GF-D8 (cell line): ENCODE measurements around the gene GPX3.
A peak's percentile ranks its signal among the peaks of the same experiment; 100 is the strongest.

ENCODE experiments used
- DNase-seq: peaks from one replicate; lab custom pipeline; 2025; lab: John Stamatoyannopoulos, UW

The GPX3 gene

DNA sequence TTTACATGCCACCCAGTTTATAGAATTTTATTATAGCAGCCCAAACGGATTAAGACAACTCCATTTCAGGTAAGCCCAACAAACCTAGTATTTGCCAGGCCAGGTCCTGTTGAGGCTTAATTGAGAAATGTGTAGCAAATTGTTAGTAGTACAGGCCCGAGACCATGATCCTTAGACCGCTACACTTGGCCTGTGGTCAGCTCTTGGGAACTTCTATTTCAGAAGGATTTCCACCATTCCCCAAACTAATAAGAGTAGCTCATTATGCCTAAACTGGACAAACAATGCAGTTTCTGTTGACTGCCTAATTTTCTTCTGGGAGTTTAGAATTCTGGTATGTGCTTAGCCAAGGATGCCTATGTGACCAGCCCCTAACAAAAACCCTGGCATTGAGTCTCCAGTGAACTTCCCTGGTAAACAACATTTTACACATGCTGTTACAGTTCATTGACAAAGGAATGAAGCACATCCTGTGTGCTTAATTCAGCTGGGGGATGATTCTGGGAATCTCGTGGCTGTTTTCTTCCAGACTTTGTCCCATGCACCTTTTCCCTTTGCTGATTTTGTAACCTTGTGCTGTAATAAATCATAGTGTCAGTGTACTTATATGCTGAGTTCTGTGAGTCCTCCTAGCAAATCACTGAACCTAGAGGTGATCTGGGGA, 5.6 kb upstream of the GPX3 start:
- DNase-seq = no peak

DNA sequence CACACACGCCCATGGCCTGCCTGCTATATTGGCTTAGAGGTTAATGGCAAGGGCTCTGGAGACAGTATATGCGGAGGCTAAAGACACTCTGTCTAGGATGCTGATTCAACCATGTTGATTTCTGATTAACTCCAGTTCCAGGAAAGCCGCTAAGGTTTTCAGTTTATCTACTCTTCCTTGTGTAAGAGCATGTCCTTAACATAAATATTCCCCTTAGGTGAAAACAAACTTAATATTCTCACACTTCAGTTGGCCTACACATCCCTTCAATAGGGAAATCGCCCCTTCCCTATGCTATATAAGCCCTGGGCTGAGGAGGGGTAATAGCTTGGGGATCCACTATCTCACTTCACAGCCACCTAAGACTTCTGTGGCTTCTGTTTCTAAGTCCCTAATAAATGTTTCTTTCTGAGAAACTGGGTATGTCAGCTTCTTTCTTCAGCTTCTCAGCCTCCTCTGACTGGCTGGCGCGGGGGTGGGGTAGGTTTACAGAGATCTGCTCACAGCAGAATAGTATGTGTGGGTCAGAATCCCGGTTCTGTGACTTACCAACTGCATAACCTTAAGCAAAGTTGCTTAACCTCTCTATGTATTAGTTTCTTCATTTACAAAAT, 4.3 kb upstream of the GPX3 start:
- DNase-seq = no peak

DNA sequence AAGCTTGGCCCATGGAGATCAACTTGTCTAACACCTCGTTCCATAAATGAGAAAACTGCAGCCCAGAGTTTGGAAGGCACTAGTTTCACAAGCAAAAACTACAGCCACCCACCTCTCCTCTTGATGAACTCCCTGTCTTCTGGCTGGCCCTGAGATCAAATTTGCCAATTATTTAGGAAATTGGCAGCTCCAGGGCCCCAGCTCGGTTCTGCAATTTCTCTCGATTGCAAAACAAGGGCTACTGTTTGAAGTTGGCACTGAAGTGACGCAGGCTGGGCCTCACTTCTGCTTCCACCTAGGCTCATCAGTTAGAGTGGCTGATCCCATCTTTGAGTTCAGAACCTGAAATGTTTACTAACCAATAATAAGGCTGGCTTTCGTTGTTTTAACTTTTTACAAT, 3.7 kb upstream of the GPX3 start:
- peak; percentile 21 for DNase-seq

DNA sequence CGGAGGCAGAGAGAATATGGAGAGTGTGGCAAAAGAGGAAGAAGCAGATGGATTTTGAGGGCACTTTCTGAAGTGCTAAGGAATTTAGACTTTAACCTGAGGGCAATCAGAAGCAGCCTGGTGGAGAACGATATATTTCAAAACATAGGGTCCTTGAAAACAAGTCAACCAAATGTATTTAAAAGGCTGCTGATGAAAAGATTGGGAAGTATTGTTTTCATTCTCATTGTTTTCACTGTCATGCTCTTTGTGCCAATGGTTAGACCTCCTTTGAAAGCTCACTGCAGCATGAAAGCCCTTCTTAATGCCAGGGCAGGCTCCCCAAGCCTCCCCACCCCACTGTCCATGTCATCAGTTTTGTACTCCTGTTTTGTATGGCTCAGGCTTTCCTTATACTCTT, 2.5 kb upstream of the GPX3 start:
- no peak for DNase-seq

DNA sequence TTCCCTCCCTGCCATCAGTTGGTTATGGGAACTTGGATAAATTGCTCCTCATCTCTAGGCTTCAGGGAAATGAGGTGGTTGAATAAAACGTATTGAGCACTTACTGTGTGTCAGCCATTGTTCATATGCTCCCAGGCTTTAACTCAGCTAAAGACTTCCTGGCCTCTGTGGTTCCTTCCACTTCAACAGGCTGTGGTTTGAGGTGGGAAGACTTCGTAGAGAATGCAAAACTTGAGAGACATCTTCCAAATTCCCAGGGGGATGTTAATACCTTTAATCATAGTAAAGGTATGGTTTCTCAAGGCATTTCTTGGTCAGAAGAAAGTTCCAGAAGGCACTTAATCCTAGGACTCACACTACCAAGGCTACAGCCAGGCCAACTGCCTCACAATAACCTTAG, 1.5 kb upstream of the GPX3 start:
- no peak for DNase-seq

DNA sequence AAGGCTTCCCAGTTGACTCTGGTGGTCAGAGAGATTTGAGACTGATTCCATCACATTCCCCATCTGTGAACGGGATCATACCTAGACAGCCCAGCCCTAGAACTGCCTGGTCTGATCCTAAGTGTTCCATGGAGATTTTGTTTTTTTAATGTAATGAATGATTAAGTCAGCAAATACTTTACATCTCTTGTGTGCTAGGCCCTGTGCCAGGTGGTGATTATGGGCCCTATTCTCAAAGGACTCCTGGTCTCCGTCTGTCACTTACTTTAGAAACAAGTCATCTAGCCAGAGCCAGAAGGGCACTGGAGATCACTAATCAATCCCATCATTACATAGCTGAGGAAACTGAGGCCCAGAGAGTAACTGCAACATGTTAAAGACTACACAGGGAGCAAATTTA, 1.1 kb upstream of the GPX3 start:
- DNase-seq = no peak

DNA sequence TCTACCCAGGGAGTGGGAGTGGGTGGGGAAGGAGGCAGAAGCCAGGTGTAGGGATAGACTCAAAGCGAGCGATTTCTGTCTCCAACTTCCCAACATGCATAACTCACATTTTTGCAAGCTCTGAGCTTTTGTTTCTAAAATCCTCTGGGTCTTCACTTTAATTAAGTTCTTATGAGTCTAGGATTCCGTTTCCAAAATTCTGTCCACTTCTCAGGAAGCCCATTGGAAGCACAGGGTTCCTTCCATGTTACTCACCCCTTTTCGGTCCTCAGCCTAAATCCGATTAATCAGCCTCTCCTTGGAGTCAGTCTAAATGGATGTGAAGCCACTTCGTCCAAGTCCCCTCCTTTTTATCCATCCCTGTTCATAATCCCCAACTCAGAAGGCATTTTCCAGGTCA, 1.4 kb downstream of the GPX3 start:
- DNase-seq = no peak

DNA sequence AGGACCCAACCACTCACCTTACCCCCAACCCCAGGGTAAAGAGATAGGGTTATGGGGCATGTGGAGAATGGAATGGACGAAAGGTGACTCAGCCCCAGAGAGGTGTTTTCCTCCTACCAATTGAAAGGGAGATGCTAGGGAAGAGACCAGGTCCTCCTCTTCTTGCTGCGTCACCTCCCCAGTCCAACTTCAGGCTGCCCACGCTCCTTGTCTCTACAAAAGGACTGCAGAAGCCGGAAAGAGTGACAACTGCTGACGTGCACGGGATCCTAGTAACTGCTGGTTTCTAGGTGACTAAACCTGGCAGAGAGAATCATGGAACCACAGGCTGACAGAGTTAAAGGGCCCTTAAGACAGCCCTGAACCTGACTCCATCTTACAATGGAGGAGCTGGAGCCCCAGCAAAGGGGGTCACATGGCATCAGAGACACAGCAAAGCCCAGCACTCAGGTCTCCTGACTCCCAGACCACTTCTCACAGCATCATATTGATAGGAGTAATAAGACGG, 2.2 kb downstream of the GPX3 start:
- no peak for DNase-seq

DNA sequence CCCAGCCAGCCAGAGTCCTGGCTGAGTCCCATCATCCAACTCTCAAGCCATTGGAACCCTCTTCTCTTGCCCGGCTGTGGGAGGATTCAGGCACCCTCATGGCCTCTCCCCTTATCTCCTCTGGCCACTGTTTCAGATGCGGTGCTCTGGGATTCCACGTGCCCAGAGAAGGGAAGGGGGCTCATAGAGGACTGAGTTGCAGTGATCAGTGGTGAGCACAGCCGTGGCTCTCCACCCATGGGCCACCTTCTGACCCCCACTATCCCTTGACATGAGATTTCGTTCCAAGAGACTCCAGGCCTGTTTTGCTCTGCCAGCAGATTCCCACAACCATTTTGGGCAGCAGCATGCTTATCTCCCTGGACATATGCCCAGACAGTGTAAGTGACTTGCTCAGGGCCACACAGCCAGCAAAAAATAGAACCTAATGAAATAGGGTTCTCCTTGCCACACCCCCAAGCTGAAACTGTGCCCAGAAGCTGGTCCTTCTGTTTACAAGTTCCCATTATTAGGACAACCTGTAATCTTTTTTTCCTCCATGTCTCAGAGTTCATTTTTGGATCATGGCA, 2.7 kb downstream of the GPX3 start:
- no peak for DNase-seq

DNA sequence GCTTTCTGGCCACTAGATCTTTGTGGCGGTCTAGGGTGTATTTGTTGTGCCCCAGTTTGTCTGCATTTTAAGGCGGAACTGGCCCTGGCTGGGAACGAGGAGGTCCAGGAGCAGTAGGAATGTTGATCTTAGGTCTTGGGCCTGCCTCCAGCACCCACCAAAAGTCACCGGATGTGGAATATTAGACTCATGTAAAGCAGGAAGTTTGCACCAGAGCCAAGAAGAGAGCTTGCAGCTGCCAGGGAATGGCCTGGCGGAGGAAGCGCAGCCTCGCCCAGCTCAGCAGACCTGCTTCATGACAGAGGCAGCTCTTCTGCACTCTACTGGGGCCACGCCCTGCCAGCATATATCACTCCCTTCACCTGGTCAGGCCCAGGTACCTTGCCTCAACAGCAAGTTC, 3.3 kb downstream of the GPX3 start:
- no peak for DNase-seq

DNA sequence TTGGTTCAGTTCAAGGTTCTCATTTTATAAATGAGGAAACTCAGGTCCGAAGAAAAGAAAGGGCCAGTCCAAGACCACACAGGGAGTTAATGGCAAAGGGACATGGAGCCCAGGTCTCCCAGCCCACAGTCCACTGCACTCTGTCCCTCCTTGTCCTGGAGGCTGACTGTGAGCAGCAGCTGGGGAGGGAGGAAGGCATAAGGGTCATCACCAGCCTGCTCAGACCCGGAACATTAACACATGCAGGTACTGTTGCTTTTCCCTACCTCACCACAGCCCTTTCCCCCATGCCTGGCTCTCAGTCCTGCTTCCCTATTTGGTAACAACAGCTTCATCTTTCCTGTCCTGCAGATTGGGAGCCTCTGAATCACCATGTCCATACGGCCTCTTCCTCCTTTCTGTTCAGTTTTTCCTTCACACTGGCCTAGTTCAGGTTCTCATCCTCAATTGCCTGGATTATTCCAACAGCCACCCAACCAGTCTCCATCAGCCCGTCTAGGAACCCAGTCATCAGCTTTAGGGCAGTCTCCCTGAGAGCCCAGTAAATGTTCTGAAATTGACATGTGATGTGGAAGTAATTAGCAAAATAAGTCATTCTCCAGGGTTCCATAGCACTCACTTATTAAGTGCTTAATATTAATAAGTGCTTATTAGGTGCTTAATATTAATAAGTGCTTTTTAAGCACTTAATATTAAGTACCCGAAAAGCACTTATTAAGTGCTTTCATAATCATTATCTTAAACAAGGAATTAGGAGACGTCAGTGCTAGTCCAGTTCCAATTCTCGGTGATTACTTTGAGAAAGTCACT, 4.3 kb downstream of the GPX3 start:
- no peak for DNase-seq

DNA sequence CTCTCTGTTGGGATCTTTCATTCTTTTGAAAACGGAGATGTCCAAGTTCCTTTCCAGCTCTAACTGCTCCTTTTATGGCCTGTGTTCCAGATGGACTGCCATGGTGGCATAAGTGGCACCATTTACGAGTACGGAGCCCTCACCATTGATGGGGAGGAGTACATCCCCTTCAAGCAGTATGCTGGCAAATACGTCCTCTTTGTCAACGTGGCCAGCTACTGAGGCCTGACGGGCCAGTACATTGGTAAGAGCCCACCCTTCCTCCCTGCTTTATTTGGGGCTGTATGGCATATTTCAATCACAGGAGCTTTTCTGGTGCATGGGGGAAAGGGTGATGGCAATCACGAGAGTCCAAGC, 4.8 kb downstream of the GPX3 start:
- DNase-seq = no peak

DNA sequence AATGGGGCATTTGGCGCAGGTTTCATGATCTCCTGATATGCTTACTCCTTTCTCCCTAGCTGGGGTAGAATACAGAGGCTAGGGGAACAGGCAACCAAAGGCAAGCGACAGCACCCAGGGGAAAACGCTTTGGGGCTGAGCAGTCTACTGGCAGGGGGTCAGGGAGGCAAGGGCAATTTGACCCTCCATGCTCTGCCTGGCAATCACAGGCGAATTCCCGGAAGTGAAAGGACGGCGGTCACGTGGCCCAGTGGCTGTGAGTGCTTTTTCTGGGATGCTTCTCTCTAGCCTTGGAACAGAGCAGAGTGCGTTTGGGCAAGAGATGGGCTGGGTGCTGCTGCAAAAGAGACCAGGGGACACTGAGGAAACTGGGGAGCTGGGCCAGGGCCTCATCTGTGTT, 5.7 kb downstream of the GPX3 start:
- no peak for DNase-seq

DNA sequence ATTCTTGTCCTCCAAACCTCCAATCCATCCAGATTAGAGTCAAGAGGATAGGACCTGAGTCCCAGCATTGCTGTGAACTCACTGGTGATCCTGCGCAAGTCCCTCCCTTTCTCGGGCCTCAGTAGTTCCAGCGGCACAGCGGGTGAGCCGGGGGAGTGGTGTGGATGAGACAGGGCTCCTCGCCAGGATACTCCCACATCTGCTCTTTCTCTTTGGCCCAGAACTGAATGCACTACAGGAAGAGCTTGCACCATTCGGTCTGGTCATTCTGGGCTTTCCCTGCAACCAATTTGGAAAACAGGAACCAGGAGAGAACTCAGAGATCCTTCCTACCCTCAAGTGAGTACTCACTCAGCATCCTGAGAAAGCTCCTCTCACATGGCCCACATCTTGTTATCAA, 6.3 kb downstream of the GPX3 start:
- DNase-seq = no peak

DNA sequence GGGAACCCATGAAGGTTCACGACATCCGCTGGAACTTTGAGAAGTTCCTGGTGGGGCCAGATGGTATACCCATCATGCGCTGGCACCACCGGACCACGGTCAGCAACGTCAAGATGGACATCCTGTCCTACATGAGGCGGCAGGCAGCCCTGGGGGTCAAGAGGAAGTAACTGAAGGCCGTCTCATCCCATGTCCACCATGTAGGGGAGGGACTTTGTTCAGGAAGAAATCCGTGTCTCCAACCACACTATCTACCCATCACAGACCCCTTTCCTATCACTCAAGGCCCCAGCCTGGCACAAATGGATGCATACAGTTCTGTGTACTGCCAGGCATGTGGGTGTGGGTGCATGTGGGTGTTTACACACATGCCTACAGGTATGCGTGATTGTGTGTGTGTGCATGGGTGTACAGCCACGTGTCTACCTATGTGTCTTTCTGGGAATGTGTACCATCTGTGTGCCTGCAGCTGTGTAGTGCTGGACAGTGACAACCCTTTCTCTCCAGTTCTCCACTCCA, 7.6 kb downstream of the GPX3 start:
- DNase-seq = no peak

DNA sequence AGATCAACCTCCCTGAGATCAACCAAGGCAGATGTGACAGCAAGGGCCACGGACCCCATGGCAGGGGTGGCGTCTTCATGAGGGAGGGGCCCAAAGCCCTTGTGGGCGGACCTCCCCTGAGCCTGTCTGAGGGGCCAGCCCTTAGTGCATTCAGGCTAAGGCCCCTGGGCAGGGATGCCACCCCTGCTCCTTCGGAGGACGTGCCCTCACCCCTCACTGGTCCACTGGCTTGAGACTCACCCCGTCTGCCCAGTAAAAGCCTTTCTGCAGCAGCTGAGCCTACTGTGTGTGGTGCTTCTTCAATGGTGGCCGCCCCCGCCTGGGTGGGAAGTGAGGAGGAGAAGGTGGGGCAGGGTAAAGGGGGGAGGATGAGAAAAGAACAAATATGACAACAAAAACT, 8.3 kb downstream of the GPX3 start:
- DNase-seq = no peak

DNA sequence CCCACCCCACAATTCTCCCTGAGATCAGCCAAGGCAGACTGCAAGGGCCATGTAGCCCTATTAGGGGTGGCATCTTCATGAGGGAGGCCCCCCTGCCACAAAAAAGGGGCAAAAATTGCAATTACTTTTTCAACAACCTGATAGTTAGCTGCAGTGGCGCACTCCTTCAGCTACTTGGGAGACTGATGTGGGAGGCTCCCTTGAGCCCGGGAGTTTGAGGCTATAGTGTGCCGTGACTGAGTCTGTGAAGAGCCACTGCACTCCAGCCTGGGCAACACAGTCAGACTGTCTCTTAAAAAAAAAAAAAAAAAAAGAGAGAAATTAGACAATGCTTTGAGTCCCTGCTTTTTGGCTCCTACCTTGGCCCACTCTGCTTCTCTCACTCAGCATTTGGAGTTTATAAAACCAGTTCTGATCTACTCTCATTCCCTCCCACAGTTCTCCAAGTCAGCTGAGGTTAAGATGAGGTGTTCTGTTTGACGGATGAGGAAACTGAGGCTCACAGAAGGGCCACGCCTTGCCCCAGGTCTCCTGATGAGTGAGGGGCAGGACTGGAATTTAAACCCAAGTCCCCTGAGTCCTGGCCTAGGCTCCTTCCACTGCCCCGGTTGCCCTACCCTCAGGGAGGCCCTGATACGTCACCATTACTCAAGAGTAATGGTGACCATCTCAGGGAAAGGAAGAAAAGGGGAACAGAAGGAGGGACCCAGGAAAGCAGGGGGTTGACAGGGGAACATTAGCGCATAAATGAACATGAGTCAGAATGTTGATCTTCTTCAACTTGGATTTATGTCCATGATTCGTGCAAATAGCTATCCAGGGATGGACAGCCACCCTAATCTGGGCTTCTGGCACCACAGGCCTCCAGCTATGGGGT, 9.0 kb downstream of the GPX3 start:
- no peak for DNase-seq

DNA sequence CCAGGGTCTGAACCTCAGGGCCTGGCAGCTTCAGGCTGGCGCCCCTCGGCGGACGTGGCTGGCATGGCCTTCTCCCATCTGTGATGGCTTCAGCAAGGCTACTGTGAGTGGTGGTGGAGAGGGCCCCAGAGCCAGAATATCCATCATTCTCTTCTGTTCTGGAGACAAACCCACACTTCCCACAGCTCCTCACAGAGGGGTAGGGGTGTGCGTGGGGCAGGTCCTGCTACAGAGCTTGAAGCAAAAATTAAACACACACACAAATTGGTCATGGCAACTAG, 9.6 kb downstream of the GPX3 start:
- DNase-seq = no peak

DNA sequence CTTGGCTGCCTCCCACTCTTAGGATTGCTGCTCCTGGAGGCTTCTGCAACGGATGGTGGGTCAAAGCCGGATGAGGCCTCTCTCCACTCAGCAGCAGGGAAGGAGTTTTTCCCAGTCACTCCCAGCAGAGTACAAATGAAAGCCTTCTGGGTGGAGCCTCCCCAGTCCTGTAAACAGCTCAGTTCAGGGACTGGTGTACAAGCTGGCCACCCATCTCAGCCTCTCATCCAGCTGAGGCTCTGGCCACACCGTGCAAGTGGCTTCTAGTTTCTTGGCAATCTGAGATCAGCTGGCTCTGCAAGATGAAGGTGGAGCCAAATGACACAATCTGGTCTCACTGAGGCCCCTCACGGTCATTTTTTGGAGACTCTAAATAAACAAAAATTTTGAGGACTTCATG, 10.0 kb downstream of the GPX3 start:
- no peak for DNase-seq

DNA sequence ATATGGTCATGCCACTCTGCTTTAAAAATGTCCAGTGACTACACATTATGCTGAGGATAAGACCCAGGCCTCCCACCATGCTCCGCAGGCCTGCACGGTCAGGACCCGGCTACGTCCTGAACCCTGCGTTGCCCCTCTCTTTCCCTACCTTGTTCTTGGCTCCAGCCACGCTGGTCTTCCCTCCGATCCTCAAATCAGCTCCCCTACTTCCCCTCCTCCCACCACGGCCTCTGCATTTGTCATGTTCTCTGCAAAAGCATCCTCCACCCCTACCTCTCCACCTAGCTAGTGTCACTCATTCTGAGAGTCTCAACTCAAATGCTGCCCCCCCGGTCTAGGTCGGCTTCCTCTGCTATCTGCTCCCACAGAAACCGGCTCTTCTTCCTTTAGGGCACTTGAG, 11.2 kb downstream of the GPX3 start:
- no peak for DNase-seq

DNA sequence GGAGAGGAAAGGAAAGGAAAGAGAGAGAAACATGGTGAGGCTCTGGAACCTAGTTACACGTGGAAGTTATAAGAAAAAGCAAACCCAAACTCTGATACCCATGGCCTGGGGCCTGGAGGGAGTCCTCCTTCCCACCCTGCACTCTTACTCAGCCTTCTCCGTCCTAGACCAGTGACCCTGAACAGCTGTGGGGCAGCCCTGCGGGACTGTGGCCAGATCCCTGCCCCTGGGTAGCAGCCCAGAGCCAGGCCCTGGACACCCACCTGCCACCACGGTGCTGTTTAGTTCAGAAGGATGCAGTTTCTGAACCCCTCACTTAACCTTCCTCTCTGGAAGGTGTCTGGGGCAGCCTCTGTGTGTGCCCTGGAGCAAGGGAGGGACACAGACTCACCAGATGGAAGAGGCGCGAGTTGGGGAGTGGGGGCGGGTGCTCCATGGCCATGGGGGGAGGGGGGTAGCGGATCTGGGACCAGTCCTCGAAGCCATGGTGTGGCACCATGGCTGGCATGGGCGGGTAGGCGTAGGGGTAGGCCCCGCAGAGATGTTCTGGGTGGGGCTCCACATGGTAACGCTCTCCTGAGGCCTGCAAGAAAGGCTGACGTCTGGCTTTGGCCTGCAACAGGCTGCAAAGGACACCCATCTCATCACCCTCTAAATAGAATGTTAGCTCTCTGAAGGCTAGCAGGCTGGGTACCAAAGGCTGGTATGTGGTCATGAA, 13.0 kb downstream of the GPX3 start:
- no peak for DNase-seq
